Measurements from ENCODE around the gene MYO9A.
"Not testable (repeated sequence)": the region's sequence is repeated elsewhere in the genome, so short reads cannot be mapped to it uniquely, and the experiment has no call there.

MYO9A gene

GRCh38 chr15:72021604-72022003, 96.3 kb downstream of the MYO9A start:
- H3K9me3 ChIP-seq (ENCODE audit: low read length), result no peaks in the 10 kb centered on the region
- H3K27ac ChIP-seq (ENCODE audit: low read depth, low read length), result no peak overlapping the region
- H3K4me1 ChIP-seq (ENCODE audit: insufficient read depth, low read length), result no peaks in the 10 kb centered on the region
- H3K9ac ChIP-seq (ENCODE audit: low read length), result no peak overlapping the region
- no peak overlapping the region for H3K4me3 ChIP-seq (ENCODE audit: low read depth in 1 of 2, low read length in 2 of 2)
- no peaks in the 10 kb centered on the region for H3K27me3 ChIP-seq (ENCODE audit: control insufficient read depth in 1 of 2, insufficient read depth in 2 of 2, low read length in 2 of 2)
- peaks cover 5% of the 10 kb centered on the region for H3K36me3 ChIP-seq (ENCODE audit: insufficient read depth, low read length)

GRCh38 chr15:72020799-72021198, 97.2 kb downstream of the MYO9A start:
- Histone ChIP-seq H3K4me3 (ENCODE audit: low read depth in 1 of 2, low read length in 2 of 2) (no peak overlapping the region), H3K4me1 (ENCODE audit: insufficient read depth, low read length) (no peaks in the 10 kb centered on the region), H3K9me3 (ENCODE audit: low read length) (no peaks in the 10 kb centered on the region), H3K27me3 (ENCODE audit: control insufficient read depth in 1 of 2, insufficient read depth in 2 of 2, low read length in 2 of 2) (no peaks in the 10 kb centered on the region), H3K36me3 (ENCODE audit: insufficient read depth, low read length) (peaks cover 5% of the 10 kb centered on the region), H3K27ac (ENCODE audit: low read depth, low read length) (no peak overlapping the region), H3K9ac (ENCODE audit: low read length) (no peak overlapping the region)

GRCh38 chr15:72014555-72014954, 103.4 kb downstream of the MYO9A start:
- not testable (repeated sequence) for H3K9ac ChIP-seq (ENCODE audit: low read length)

GRCh38 chr15:72013703-72014102, 104.2 kb downstream of the MYO9A start:
- Histone ChIP-seq H3K27ac (ENCODE audit: low read depth, low read length) (no peak overlapping the region), H3K27me3 (ENCODE audit: control insufficient read depth in 1 of 2, insufficient read depth in 2 of 2, low read length in 2 of 2) (no peaks in the 10 kb centered on the region), H3K36me3 (ENCODE audit: insufficient read depth, low read length) (peaks cover under 1% of the 10 kb centered on the region), H3K4me3 (ENCODE audit: low read depth in 1 of 2, low read length in 2 of 2) (no peak overlapping the region), H3K9me3 (ENCODE audit: low read length) (no peaks in the 10 kb centered on the region), H3K9ac (ENCODE audit: low read length) (no peak overlapping the region), H3K4me1 (ENCODE audit: insufficient read depth, low read length) (no peaks in the 10 kb centered on the region)

More at GRCh38 chr15:72014555-72014954, 103.4 kb downstream of the MYO9A start:
- H3K4me3 ChIP-seq (ENCODE audit: low read depth in 1 of 2, low read length in 2 of 2); H3K27me3 ChIP-seq (ENCODE audit: control insufficient read depth in 1 of 2, insufficient read depth in 2 of 2, low read length in 2 of 2); H3K36me3 ChIP-seq (ENCODE audit: insufficient read depth, low read length); H3K9me3 ChIP-seq (ENCODE audit: low read length); H3K27ac ChIP-seq (ENCODE audit: low read depth, low read length); H3K4me1 ChIP-seq (ENCODE audit: insufficient read depth, low read length): not testable (repeated sequence)

- Histone ChIP-seq H3K36me3 (ENCODE audit: insufficient read depth, low read length) (peaks cover 1% of the 10 kb centered on the region), H3K4me3 (ENCODE audit: low read depth in 1 of 2, low read length in 2 of 2) (no peak overlapping the region), H3K4me1 (ENCODE audit: insufficient read depth, low read length) (no peaks in the 10 kb centered on the region), H3K9me3 (ENCODE audit: low read length) (no peaks in the 10 kb centered on the region), H3K27ac (ENCODE audit: low read depth, low read length) (no peak overlapping the region), H3K27me3 (ENCODE audit: control insufficient read depth in 1 of 2, insufficient read depth in 2 of 2, low read length in 2 of 2) (no peaks in the 10 kb centered on the region), H3K9ac (ENCODE audit: low read length) (no peak overlapping the region)
These were observed 106.5 kb downstream of the MYO9A start for GRCh38 chr15:72011302-72011942.

- no peaks in the 10 kb centered on the region for H3K27me3 ChIP-seq (ENCODE audit: control insufficient read depth in 1 of 2, insufficient read depth in 2 of 2, low read length in 2 of 2)
- H3K9me3 ChIP-seq (ENCODE audit: low read length), result no peaks in the 10 kb centered on the region
- H3K36me3 ChIP-seq (ENCODE audit: insufficient read depth, low read length), result peaks cover 7% of the 10 kb centered on the region
- H3K27ac ChIP-seq (ENCODE audit: low read depth, low read length), result no peak overlapping the region
- H3K4me1 ChIP-seq (ENCODE audit: insufficient read depth, low read length), result no peaks in the 10 kb centered on the region
- no peak overlapping the region for H3K4me3 ChIP-seq (ENCODE audit: low read depth in 1 of 2, low read length in 2 of 2)
- no peak overlapping the region for H3K9ac ChIP-seq (ENCODE audit: low read length)
These were observed 108.7 kb downstream of the MYO9A start for GRCh38 chr15:72009222-72009621.

GRCh38 chr15:72006382-72006781, 111.6 kb downstream of the MYO9A start:
- no peaks in the 10 kb centered on the region for H3K9me3 ChIP-seq (ENCODE audit: low read length)
- H3K4me1 ChIP-seq (ENCODE audit: insufficient read depth, low read length), result no peaks in the 10 kb centered on the region
- no peak overlapping the region for H3K4me3 ChIP-seq (ENCODE audit: low read depth in 1 of 2, low read length in 2 of 2)
- no peaks in the 10 kb centered on the region for H3K27me3 ChIP-seq (ENCODE audit: control insufficient read depth in 1 of 2, insufficient read depth in 2 of 2, low read length in 2 of 2)
- H3K9ac ChIP-seq (ENCODE audit: low read length), result no peak overlapping the region
- peaks cover 7% of the 10 kb centered on the region for H3K36me3 ChIP-seq (ENCODE audit: insufficient read depth, low read length)
- no peak overlapping the region for H3K27ac ChIP-seq (ENCODE audit: low read depth, low read length)

- no peaks in the 10 kb centered on the region for H3K4me1 ChIP-seq (ENCODE audit: insufficient read depth, low read length)
- no peak overlapping the region for H3K4me3 ChIP-seq (ENCODE audit: low read depth in 1 of 2, low read length in 2 of 2)
- H3K36me3 ChIP-seq (ENCODE audit: insufficient read depth, low read length), result peaks cover 7% of the 10 kb centered on the region
- H3K9me3 ChIP-seq (ENCODE audit: low read length), result no peaks in the 10 kb centered on the region
- H3K27me3 ChIP-seq (ENCODE audit: control insufficient read depth in 1 of 2, insufficient read depth in 2 of 2, low read length in 2 of 2), result no peaks in the 10 kb centered on the region
- H3K27ac ChIP-seq (ENCODE audit: low read depth, low read length), result no peak overlapping the region
- H3K9ac ChIP-seq (ENCODE audit: low read length), result no peak overlapping the region
These were observed 112.5 kb downstream of the MYO9A start for GRCh38 chr15:72005483-72005882.

- Histone ChIP-seq H3K4me1 (ENCODE audit: insufficient read depth, low read length) (no peaks in the 10 kb centered on the region), H3K27me3 (ENCODE audit: control insufficient read depth in 1 of 2, insufficient read depth in 2 of 2, low read length in 2 of 2) (no peaks in the 10 kb centered on the region), H3K9me3 (ENCODE audit: low read length) (no peaks in the 10 kb centered on the region), H3K36me3 (ENCODE audit: insufficient read depth, low read length) (peaks cover 7% of the 10 kb centered on the region), H3K27ac (ENCODE audit: low read depth, low read length) (no peak overlapping the region), H3K9ac (ENCODE audit: low read length) (no peak overlapping the region), H3K4me3 (ENCODE audit: low read depth in 1 of 2, low read length in 2 of 2) (no peak overlapping the region)
These were observed 118.1 kb downstream of the MYO9A start for GRCh38 chr15:71999807-72000206.

- not testable (repeated sequence) for H3K4me3 ChIP-seq (ENCODE audit: low read depth in 1 of 2, low read length in 2 of 2); H3K36me3 ChIP-seq (ENCODE audit: insufficient read depth, low read length); H3K27me3 ChIP-seq (ENCODE audit: control insufficient read depth in 1 of 2, insufficient read depth in 2 of 2, low read length in 2 of 2); H3K27ac ChIP-seq (ENCODE audit: low read depth, low read length); H3K4me1 ChIP-seq (ENCODE audit: insufficient read depth, low read length); H3K9ac ChIP-seq (ENCODE audit: low read length); H3K9me3 ChIP-seq (ENCODE audit: low read length)
These were observed 119.2 kb downstream of the MYO9A start for GRCh38 chr15:71998717-71999116.

- H3K27ac ChIP-seq (ENCODE audit: low read depth, low read length), result no peak overlapping the region
- no peaks in the 10 kb centered on the region for H3K27me3 ChIP-seq (ENCODE audit: control insufficient read depth in 1 of 2, insufficient read depth in 2 of 2, low read length in 2 of 2)
- H3K9ac ChIP-seq (ENCODE audit: low read length), result no peak overlapping the region
- H3K4me1 ChIP-seq (ENCODE audit: insufficient read depth, low read length), result no peaks in the 10 kb centered on the region
- peaks cover 7% of the 10 kb centered on the region for H3K36me3 ChIP-seq (ENCODE audit: insufficient read depth, low read length)
- H3K4me3 ChIP-seq (ENCODE audit: low read depth in 1 of 2, low read length in 2 of 2), result no peak overlapping the region
- no peaks in the 10 kb centered on the region for H3K9me3 ChIP-seq (ENCODE audit: low read length)
These were observed 120.3 kb downstream of the MYO9A start for GRCh38 chr15:71997691-71998090.

GRCh38 chr15:71975816-71976150, 142.2 kb downstream of the MYO9A start:
- H3K4me3 ChIP-seq (ENCODE audit: low read depth in 1 of 2, low read length in 2 of 2), result no peak overlapping the region
- H3K9ac ChIP-seq (ENCODE audit: low read length), result no peak overlapping the region
- H3K4me1 ChIP-seq (ENCODE audit: insufficient read depth, low read length), result no peaks in the 10 kb centered on the region
- no peaks in the 10 kb centered on the region for H3K9me3 ChIP-seq (ENCODE audit: low read length)
- no peaks in the 10 kb centered on the region for H3K27me3 ChIP-seq (ENCODE audit: control insufficient read depth in 1 of 2, insufficient read depth in 2 of 2, low read length in 2 of 2)
- peaks cover 4% of the 10 kb centered on the region for H3K36me3 ChIP-seq (ENCODE audit: insufficient read depth, low read length)
- no peak overlapping the region for H3K27ac ChIP-seq (ENCODE audit: low read depth, low read length)
